SK-N-SH treated with all-trans-retinoic acid at 6 μM for 48 hours (cell line): ENCODE results near the gene POT1.

ENCODE experiments used
- ATAC-seq: fragments of 200-7000 bp; cut with Tn5 transposase; 3 replicates; pipeline ENCODE4 v1.9.1; 2020; ENCODE audit warnings: mild to moderate bottlenecking, moderate library complexity
- ARNTL ChIP-seq: fragments of 450-650 bp; formaldehyde crosslinking; IDR thresholded peaks from 2 replicates; pipeline ENCODE4 v1.5.0; 2020; ENCODE audit warnings: low read depth, mild to moderate bottlenecking, moderate library complexity, borderline replicate concordance
- BACH2 ChIP-seq: fragments of 250-450 bp; sonication (Bioruptor Pico); IDR thresholded peaks from 2 replicates; pipeline ENCODE4 v1.9.0; 2021; ENCODE audit warnings: mild to moderate bottlenecking, borderline replicate concordance
- CSDC2 ChIP-seq: fragments of 250-450 bp; sonication (Bioruptor Pico); IDR thresholded peaks from 2 replicates; pipeline ENCODE4 v1.5.0; 2020; ENCODE audit warnings: mild to moderate bottlenecking, moderate library complexity
- ESRRG ChIP-seq: fragments of 250-450 bp; sonication (Bioruptor Pico); IDR thresholded peaks from 2 replicates; pipeline ENCODE4 v1.6.1; 2021; ENCODE audit warnings: mild to moderate bottlenecking
- GLIS3 ChIP-seq: fragments of 250-450 bp; sonication (Bioruptor Pico); IDR thresholded peaks from 2 replicates; pipeline ENCODE4 v1.5.0; 2020; ENCODE audit warnings: mild to moderate bottlenecking, moderate library complexity
- ISL1 ChIP-seq: fragments of 250-450 bp; sonication (Bioruptor Pico); IDR thresholded peaks from 2 replicates; pipeline ENCODE4 v2.1.2; 2022; ENCODE audit warnings: mild to moderate bottlenecking, moderate library complexity
- OSR1 ChIP-seq: fragments of 250-450 bp; sonication (Bioruptor Pico); IDR thresholded peaks from 2 replicates; pipeline ENCODE4 v1.8.0; 2022; ENCODE audit warnings: moderate library complexity, mild to moderate bottlenecking, inconsistent platforms
- PPARA ChIP-seq: fragments of 250-450 bp; sonication (Bioruptor Pico); IDR thresholded peaks from 2 replicates; pipeline ENCODE4 v1.5.0; 2020; ENCODE audit warnings: mild to moderate bottlenecking, borderline replicate concordance
- RARB ChIP-seq: fragments of 250-450 bp; sonication (Bioruptor Pico); IDR thresholded peaks from 2 replicates; pipeline ENCODE4 v1.8.0; 2021; ENCODE audit warnings: mild to moderate bottlenecking, moderate library complexity
- SNAI2 ChIP-seq: fragments of 250-450 bp; sonication (Bioruptor Pico); IDR thresholded peaks from 2 replicates; pipeline ENCODE4 v1.5.0; 2020; ENCODE audit warnings: mild to moderate bottlenecking, moderate library complexity
- TCF4 ChIP-seq: fragments of 250-450 bp; sonication (Bioruptor Pico); IDR thresholded peaks from 2 replicates; pipeline ENCODE4 v1.8.0; 2021; ENCODE audit warnings: mild to moderate bottlenecking, moderate library complexity, borderline replicate concordance
- TOX ChIP-seq: fragments of 250-450 bp; sonication (Bioruptor Pico); IDR thresholded peaks from 2 replicates; pipeline ENCODE4 v1.8.0; 2021; ENCODE audit warnings: mild to moderate bottlenecking, moderate library complexity, borderline replicate concordance
- ZC3H10 ChIP-seq: fragments of 250-450 bp; sonication (Bioruptor Pico); IDR thresholded peaks from 2 replicates; pipeline ENCODE4 v1.5.1; 2021; ENCODE audit warnings: mild to moderate bottlenecking, moderate library complexity
- ZFP3 ChIP-seq: fragments of 250-450 bp; sonication (Bioruptor Pico); IDR thresholded peaks from 2 replicates; pipeline ENCODE4 v1.5.0; 2020; ENCODE audit warnings: mild to moderate bottlenecking, moderate library complexity
- ZFP30 ChIP-seq: fragments of 450-650 bp; formaldehyde crosslinking; IDR thresholded peaks from 2 replicates; pipeline ENCODE4 v1.5.0; 2022; ENCODE audit warnings: mild to moderate bottlenecking, moderate library complexity
- ZNF565 ChIP-seq: fragments of 450-650 bp; formaldehyde crosslinking; conservative IDR thresholded peaks from 2 replicates; pipeline ENCODE4 v1.5.0; 2020; ENCODE audit warnings: low read depth, mild to moderate bottlenecking, moderate library complexity
- ZNF70 ChIP-seq: fragments of 450-650 bp; formaldehyde crosslinking; IDR thresholded peaks from 2 replicates; pipeline ENCODE4 v1.5.0; 2020; ENCODE audit warnings: mild to moderate bottlenecking, moderate library complexity
- ZNF8 ChIP-seq: fragments of 450-650 bp; formaldehyde crosslinking; IDR thresholded peaks from 2 replicates; pipeline ENCODE4 v1.5.0; 2020; ENCODE audit warnings: mild to moderate bottlenecking, moderate library complexity
- TF ChIP-seq, protein P1 (sequence below): fragments of 250-450 bp; sonication (Bioruptor Pico); IDR thresholded peaks from 2 replicates; pipeline ENCODE4 v1.8.0; 2021; ENCODE audit warnings: low read depth, mild to moderate bottlenecking, moderate library complexity, borderline replicate concordance
- TF ChIP-seq, protein P2 (sequence below): fragments of 250-450 bp; sonication (Bioruptor Pico); IDR thresholded peaks from 2 replicates; pipeline ENCODE4 v1.5.1; 2020; ENCODE audit warnings: low read depth, mild to moderate bottlenecking, moderate library complexity
- TF ChIP-seq, protein P3 (sequence below): fragments of 250-450 bp; sonication (Bioruptor Pico); IDR thresholded peaks from 2 replicates; pipeline ENCODE4 v1.5.0; 2020; ENCODE audit warnings: mild to moderate bottlenecking, moderate library complexity
- TF ChIP-seq, protein P4 (sequence below): fragments of 250-450 bp; sonication (Bioruptor Pico); IDR thresholded peaks from 2 replicates; pipeline ENCODE4 v1.8.0; 2020; ENCODE audit warnings: mild to moderate bottlenecking, moderate library complexity, borderline replicate concordance
- TF ChIP-seq, protein P5 (sequence below): fragments of 250-450 bp; sonication (Bioruptor Pico); IDR thresholded peaks from 2 replicates; pipeline ENCODE4 v1.5.1; 2021; ENCODE audit warnings: mild to moderate bottlenecking, moderate library complexity

Gene POT1

DNA sequence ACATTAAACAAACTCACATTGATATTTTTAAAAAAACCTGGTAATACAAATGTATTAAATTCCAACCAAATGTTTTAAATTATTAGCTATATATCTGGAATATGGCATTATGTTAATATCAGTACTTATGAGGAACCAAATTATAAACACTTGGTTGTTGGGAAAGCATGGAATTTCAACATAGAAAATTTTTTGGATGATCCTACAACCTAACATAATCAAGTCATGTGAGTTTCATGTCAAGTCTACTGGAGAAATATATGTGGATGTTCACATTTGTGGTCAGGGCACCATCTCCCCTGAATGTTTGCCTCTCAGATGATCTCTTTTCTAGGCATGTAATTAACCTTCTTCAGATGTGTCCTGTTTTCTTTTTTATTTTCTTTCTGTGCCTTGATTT, 5.2 kb upstream of the POT1 start:
- TF ChIP-seq, protein P1, sequence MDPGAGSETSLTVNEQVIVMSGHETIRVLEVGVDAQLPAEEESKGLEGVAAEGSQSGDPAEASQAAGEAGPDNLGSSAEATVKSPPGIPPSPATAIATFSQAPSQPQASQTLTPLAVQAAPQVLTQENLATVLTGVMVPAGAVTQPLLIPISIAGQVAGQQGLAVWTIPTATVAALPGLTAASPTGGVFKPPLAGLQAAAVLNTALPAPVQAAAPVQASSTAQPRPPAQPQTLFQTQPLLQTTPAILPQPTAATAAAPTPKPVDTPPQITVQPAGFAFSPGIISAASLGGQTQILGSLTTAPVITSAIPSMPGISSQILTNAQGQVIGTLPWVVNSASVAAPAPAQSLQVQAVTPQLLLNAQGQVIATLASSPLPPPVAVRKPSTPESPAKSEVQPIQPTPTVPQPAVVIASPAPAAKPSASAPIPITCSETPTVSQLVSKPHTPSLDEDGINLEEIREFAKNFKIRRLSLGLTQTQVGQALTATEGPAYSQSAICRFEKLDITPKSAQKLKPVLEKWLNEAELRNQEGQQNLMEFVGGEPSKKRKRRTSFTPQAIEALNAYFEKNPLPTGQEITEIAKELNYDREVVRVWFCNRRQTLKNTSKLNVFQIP (CRISPR knock-in tag): no peak
- TF ChIP-seq OSR1 (CRISPR knock-in tag) (no peak), SNAI2 (CRISPR knock-in tag) (no peak), TCF4 (CRISPR knock-in tag) (no peak), CSDC2 (no peak), PPARA (CRISPR knock-in tag) (no peak), ZNF8 (no peak), ZFP3 (CRISPR knock-in tag) (no peak), ISL1 (CRISPR knock-in tag) (no peak), RARB (CRISPR knock-in tag) (no peak), BACH2 (CRISPR knock-in tag) (no peak)
- TF ChIP-seq, protein P2, sequence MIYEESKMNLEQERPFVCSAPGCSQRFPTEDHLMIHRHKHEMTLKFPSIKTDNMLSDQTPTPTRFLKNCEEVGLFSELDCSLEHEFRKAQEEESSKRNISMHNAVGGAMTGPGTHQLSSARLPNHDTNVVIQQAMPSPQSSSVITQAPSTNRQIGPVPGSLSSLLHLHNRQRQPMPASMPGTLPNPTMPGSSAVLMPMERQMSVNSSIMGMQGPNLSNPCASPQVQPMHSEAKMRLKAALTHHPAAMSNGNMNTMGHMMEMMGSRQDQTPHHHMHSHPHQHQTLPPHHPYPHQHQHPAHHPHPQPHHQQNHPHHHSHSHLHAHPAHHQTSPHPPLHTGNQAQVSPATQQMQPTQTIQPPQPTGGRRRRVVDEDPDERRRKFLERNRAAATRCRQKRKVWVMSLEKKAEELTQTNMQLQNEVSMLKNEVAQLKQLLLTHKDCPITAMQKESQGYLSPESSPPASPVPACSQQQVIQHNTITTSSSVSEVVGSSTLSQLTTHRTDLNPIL (CRISPR knock-in tag): no peak
- TF ChIP-seq, protein P3, sequence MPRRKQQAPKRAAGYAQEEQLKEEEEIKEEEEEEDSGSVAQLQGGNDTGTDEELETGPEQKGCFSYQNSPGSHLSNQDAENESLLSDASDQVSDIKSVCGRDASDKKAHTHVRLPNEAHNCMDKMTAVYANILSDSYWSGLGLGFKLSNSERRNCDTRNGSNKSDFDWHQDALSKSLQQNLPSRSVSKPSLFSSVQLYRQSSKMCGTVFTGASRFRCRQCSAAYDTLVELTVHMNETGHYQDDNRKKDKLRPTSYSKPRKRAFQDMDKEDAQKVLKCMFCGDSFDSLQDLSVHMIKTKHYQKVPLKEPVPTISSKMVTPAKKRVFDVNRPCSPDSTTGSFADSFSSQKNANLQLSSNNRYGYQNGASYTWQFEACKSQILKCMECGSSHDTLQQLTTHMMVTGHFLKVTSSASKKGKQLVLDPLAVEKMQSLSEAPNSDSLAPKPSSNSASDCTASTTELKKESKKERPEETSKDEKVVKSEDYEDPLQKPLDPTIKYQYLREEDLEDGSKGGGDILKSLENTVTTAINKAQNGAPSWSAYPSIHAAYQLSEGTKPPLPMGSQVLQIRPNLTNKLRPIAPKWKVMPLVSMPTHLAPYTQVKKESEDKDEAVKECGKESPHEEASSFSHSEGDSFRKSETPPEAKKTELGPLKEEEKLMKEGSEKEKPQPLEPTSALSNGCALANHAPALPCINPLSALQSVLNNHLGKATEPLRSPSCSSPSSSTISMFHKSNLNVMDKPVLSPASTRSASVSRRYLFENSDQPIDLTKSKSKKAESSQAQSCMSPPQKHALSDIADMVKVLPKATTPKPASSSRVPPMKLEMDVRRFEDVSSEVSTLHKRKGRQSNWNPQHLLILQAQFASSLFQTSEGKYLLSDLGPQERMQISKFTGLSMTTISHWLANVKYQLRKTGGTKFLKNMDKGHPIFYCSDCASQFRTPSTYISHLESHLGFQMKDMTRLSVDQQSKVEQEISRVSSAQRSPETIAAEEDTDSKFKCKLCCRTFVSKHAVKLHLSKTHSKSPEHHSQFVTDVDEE: no peak
- ATAC-seq: no peak

DNA sequence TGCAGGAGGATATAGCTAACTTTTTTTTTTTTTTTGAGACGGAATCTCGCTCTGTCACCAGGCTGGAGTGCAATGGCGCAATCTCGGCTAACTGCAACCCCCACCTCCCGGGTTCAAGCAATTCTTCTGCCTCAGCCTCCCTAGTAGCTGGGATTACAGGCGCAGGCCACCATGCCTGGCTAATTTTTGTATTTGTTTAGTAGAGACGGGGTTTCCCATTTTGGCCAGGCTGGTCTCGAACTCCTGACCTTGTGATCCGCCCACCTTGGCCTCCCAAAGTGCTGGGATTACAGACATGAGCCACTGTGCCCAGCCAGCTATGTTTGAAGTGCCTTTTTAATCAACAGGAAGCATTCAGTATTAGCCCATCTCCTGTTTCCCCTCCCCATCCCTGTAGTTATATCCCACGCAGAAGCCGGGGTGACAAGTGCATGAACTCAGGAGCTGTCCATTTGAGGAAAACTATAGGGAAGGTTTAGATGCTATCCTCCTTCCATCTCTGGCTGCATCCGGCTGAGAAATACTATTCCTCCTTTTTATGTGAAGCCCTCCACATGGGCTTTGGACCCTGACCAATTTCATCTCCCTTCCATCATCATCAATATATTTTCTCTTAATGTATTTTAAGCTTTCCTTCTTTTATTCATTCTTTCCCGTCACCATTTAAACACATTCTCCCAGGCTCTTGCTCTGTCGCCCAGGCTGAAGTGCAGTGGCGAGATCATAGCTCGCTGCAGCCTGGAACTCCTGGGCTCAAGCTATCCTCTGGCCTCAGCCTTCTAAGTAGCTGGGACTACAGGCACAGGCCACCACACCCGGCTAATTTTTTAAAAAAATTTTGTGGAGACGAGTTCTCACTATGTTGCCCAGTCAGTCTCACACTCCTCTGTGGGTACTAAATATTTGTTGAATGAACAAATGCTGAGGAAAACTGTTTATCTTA, 1.3 kb upstream of the POT1 start:
- no peak for ATAC-seq
- TF ChIP-seq ZNF70 (CRISPR knock-in tag) (no peak), PPARA (CRISPR knock-in tag) (no peak), TOX (CRISPR knock-in tag) (no peak), ESRRG (CRISPR knock-in tag) (no peak), ARNTL (no peak), ZFP30 (CRISPR knock-in tag) (no peak), ZNF565 (CRISPR knock-in tag) (no peak), ISL1 (CRISPR knock-in tag) (no peak), ZC3H10 (CRISPR knock-in tag) (no peak), ZNF8 (no peak), TCF4 (CRISPR knock-in tag) (no peak), OSR1 (CRISPR knock-in tag) (no peak), SNAI2 (CRISPR knock-in tag) (no peak), CSDC2 (no peak), ZFP3 (CRISPR knock-in tag) (no peak), GLIS3 (CRISPR knock-in tag) (no peak)
- TF ChIP-seq, protein P3: no peak
- TF ChIP-seq, protein P4, sequence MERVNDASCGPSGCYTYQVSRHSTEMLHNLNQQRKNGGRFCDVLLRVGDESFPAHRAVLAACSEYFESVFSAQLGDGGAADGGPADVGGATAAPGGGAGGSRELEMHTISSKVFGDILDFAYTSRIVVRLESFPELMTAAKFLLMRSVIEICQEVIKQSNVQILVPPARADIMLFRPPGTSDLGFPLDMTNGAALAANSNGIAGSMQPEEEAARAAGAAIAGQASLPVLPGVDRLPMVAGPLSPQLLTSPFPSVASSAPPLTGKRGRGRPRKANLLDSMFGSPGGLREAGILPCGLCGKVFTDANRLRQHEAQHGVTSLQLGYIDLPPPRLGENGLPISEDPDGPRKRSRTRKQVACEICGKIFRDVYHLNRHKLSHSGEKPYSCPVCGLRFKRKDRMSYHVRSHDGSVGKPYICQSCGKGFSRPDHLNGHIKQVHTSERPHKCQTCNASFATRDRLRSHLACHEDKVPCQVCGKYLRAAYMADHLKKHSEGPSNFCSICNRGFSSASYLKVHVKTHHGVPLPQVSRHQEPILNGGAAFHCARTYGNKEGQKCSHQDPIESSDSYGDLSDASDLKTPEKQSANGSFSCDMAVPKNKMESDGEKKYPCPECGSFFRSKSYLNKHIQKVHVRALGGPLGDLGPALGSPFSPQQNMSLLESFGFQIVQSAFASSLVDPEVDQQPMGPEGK (CRISPR knock-in tag): no peak
- TF ChIP-seq, protein P5, sequence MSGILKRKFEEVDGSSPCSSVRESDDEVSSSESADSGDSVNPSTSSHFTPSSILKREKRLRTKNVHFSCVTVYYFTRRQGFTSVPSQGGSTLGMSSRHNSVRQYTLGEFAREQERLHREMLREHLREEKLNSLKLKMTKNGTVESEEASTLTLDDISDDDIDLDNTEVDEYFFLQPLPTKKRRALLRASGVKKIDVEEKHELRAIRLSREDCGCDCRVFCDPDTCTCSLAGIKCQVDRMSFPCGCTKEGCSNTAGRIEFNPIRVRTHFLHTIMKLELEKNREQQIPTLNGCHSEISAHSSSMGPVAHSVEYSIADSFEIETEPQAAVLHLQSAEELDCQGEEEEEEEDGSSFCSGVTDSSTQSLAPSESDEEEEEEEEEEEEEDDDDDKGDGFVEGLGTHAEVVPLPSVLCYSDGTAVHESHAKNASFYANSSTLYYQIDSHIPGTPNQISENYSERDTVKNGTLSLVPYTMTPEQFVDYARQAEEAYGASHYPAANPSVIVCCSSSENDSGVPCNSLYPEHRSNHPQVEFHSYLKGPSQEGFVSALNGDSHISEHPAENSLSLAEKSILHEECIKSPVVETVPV (CRISPR knock-in tag): no peak
- TF ChIP-seq, protein P2 (CRISPR knock-in tag): no peak
